Mesenchymal stem cell (in vitro differentiated cells and primary cell): ENCODE results near the gene PAM16.

Experiments
- DNase-seq: peaks from one replicate; pipeline ENCODE4 v3.0.0-alpha.2; 2013
- H2AFZ ChIP-seq: one replicate; pipeline ENCODE4 v1.6.1; 2013; ENCODE audit warnings: low read depth, mild to moderate bottlenecking, control low read depth, inconsistent platforms, low read length, moderate library complexity
- H2AK5ac ChIP-seq: 2 replicates; pipeline ENCODE4 v1.6.1; 2013; ENCODE audit warnings: low read length, moderate library complexity, mild to moderate bottlenecking, inconsistent platforms; ENCODE audit not compliant: severe bottlenecking
- H2BK120ac ChIP-seq: one replicate; pipeline ENCODE4 v1.6.1; 2013; ENCODE audit warnings: low read depth, mild to moderate bottlenecking, inconsistent platforms, low read length, moderate library complexity
- H2BK12ac ChIP-seq, 2 experiments: one replicate each; pipeline ENCODE4 v1.6.1; 2013; ENCODE audit warnings: inconsistent platforms in 2 of 2, low read length in 2 of 2, mild to moderate bottlenecking in 2 of 2, moderate library complexity in 2 of 2, control low read depth in 1 of 2
- H2BK15ac ChIP-seq: one replicate; pipeline ENCODE4 v1.6.1; 2013; ENCODE audit warnings: mild to moderate bottlenecking, low read depth, inconsistent platforms; ENCODE audit not compliant: poor library complexity, severe bottlenecking
- H2BK5ac ChIP-seq: 2 replicates; pipeline ENCODE4 v1.6.1; 2013; ENCODE audit warnings: low read depth, mild to moderate bottlenecking, low read length, control low read depth, inconsistent platforms; ENCODE audit not compliant: poor library complexity, severe bottlenecking
- H3K14ac ChIP-seq, 2 experiments: one replicate each; pipeline ENCODE4 v1.6.1; 2013; ENCODE audit warnings: inconsistent platforms in 2 of 2, low read length in 2 of 2, control low read depth in 1 of 2, mild to moderate bottlenecking in 1 of 2, moderate library complexity in 1 of 2
- H3K18ac ChIP-seq, 2 experiments: one replicate each; pipeline ENCODE4 v1.6.1; 2013; ENCODE audit warnings: inconsistent platforms in 2 of 2, low read length in 2 of 2, control low read depth in 1 of 2, low read depth in 1 of 2, mild to moderate bottlenecking in 1 of 2
- H3K23ac ChIP-seq, 2 experiments: one replicate each; pipeline ENCODE4 v1.6.1; 2013; ENCODE audit warnings: inconsistent platforms in 2 of 2, low read length in 2 of 2, mild to moderate bottlenecking in 2 of 2, moderate library complexity in 2 of 2, control low read depth in 1 of 2
- H3K27ac ChIP-seq: 2 replicates; pipeline ENCODE4 v1.5.1; 2013; ENCODE audit warnings: mild to moderate bottlenecking, moderate library complexity, low read length, control low read depth, inconsistent platforms; ENCODE audit not compliant: poor library complexity, severe bottlenecking
- H3K27me3 ChIP-seq, 2 experiments: 2 replicates each; pipeline versions ENCODE4 v1.6.1 to v1.7.0; 2013; ENCODE audit warnings: low read length in 2 of 2, mild to moderate bottlenecking in 2 of 2, moderate library complexity in 2 of 2, control low read depth in 1 of 2, inconsistent platforms in 1 of 2; ENCODE audit not compliant: control insufficient read depth in 1 of 2, insufficient read depth in 1 of 2
- H3K36me3 ChIP-seq, 2 experiments: 2 replicates each; pipeline versions ENCODE4 v1.6.1 to v1.7.0; 2013; ENCODE audit warnings: low read length in 2 of 2, control low read depth in 1 of 2, inconsistent platforms in 1 of 2, low read depth in 1 of 2, mild to moderate bottlenecking in 1 of 2; ENCODE audit not compliant: insufficient read depth in 2 of 2, control insufficient read depth in 1 of 2
- H3K4ac ChIP-seq, 2 experiments: one replicate each; pipeline ENCODE4 v1.6.1; 2013; ENCODE audit warnings: inconsistent platforms in 2 of 2, low read length in 2 of 2, mild to moderate bottlenecking in 2 of 2, moderate library complexity in 2 of 2, control low read depth in 1 of 2, low read depth in 1 of 2
- H3K4me1 ChIP-seq: 2 replicates; pipeline ENCODE4 v1.6.1; 2013; ENCODE audit warnings: low read depth, low read length, control low read depth; ENCODE audit not compliant: control insufficient read depth, insufficient read depth
- H3K4me2 ChIP-seq: 2 replicates; pipeline ENCODE4 v1.6.1; 2013; ENCODE audit warnings: low read length, mild to moderate bottlenecking, inconsistent platforms; ENCODE audit not compliant: poor library complexity, severe bottlenecking
- H3K4me3 ChIP-seq, 2 experiments: 2 replicates each; pipeline versions ENCODE4 v1.5.1 to v1.7.0; 2013; ENCODE audit warnings: low read length in 2 of 2, mild to moderate bottlenecking in 2 of 2, control low read depth in 1 of 2, low read depth in 1 of 2; ENCODE audit not compliant: insufficient read depth in 1 of 2
- H3K79me1 ChIP-seq: replicated peaks from 2 replicates; pipeline ENCODE4 v1.6.1; 2013; ENCODE audit warnings: mild to moderate bottlenecking, control low read depth, low read length, inconsistent platforms; ENCODE audit not compliant: poor library complexity, severe bottlenecking
- H3K9ac ChIP-seq: 2 replicates; pipeline ENCODE4 v1.7.0; 2013; ENCODE audit warnings: mild to moderate bottlenecking, low read length, moderate library complexity
- H3K9me3 ChIP-seq: 2 replicates; pipeline ENCODE4 v1.7.0; 2013; ENCODE audit warnings: mild to moderate bottlenecking, low read length; ENCODE audit not compliant: control insufficient read depth
- H4K8ac ChIP-seq: one replicate; pipeline ENCODE4 v1.6.1; 2013; ENCODE audit warnings: inconsistent platforms, mild to moderate bottlenecking, low read length, moderate library complexity
- H4K91ac ChIP-seq: one replicate; pipeline ENCODE4 v1.6.1; 2013; ENCODE audit warnings: mild to moderate bottlenecking, low read length, inconsistent platforms
- WGBS: methylation state at CpG from one replicate; pipeline ENCODE4 v1.1.7; 2013; ENCODE audit warnings: mixed read lengths; 5-methylcytosine and 5-hydroxymethylcytosine counted together

Gene PAM16

DNA sequence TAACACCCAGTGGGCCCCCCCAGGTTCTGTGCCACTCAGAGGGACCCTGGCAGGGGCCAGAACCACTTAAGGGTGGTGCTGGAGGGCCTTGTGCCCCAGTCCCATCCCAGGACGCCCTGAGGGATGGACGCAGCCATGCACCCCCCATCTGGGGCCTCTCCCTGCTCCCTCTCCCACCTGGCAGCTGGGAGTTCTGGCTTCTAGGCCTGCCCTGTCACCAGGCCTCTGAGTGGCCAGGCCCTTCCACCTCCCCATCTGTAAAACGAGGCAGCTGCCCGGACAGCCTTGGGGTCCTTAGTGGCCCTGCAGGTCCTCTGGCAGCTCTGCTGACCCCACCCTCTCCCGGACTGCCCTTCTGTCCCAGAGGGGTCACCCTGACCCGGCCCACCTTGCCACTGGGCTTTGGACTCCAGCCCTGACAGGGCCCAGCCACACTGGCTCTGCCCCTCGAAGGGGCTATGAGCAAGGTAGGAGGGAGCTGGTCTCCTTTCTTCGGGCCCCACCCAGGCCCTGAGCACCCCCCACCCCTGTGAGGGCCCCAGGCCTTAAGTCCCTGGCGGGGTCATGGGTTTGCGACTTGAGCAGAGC lies 12.3 kb downstream of the PAM16 start:
- Histone ChIP-seq H4K91ac (peak overlapping the region; percentile 25), H2AFZ (no peak overlapping the region), H3K4ac (no peak overlapping the region), H3K4me3 (no peak overlapping the region), H3K27me3 (no peaks in the 10 kb centered on the region), H3K4me2 (no peak overlapping the region), H2AK5ac (no peak overlapping the region), H3K36me3 (peaks cover 59 to 79% of the 10 kb centered on the region in 2 experiments), H3K9ac (no peak overlapping the region), H3K27ac (no peak overlapping the region), H2BK5ac (no peak overlapping the region), H3K18ac (no peak overlapping the region), H2BK12ac (no peak overlapping the region), H2BK120ac (no peak overlapping the region), H4K8ac (no peak overlapping the region), H3K14ac (no peak overlapping the region), H3K23ac (no peak overlapping the region), H3K79me1 (peaks cover 61% of the 10 kb centered on the region), H3K4me1 (peaks cover 24% of the 10 kb centered on the region), H2BK15ac (no peak overlapping the region), H3K9me3 (no peaks in the 10 kb centered on the region)
- 97% methylated on average over 10 of the region's 10 CpGs for WGBS
- DNase-seq = no peak

DNA sequence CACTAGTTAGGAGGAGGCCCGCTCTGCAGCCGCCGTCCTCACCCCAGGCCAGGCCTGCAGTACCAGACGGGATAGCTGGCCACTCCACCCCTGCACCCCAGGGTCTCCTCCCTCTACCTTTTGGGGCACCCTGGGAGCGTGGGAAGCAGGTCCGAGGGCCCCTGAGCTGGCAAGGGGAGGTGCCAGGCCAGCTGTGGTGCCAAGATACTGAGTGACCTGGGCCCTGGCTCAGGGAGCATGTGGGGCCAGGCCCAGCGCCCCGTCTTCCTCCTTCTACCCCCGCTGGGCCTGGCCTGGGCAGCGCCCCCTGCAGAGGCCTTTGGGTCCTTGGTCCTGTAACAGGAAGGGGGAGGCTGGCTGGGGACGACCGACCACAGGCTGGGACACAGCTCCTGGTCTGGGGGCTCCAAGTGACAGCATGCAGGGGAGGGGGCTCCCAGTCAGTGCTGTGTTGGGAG lies 13.0 kb downstream of the PAM16 start:
- Histone ChIP-seq H2AFZ (no peak overlapping the region), H3K27me3 (no peaks in the 10 kb centered on the region), H3K23ac (no peak overlapping the region), H3K4ac (no peak overlapping the region), H4K91ac (peak overlapping the region; percentile 47), H3K4me3 (no peak overlapping the region), H2BK15ac (no peak overlapping the region), H3K18ac (no peak overlapping the region), H3K9me3 (no peaks in the 10 kb centered on the region), H2BK12ac (no peak overlapping the region), H4K8ac (peak overlapping the region; percentile 15), H3K4me1 (peaks cover 21% of the 10 kb centered on the region), H3K14ac (no peak overlapping the region), H2BK120ac (no peak overlapping the region), H3K36me3 (peaks cover 65 to 83% of the 10 kb centered on the region in 2 experiments), H3K4me2 (no peak overlapping the region), H3K79me1 (peaks cover 63% of the 10 kb centered on the region), H2BK5ac (no peak overlapping the region), H3K9ac (no peak overlapping the region), H2AK5ac (no peak overlapping the region), H3K27ac (no peak overlapping the region)
- DNase-seq = no peak
- WGBS = 88% methylated on average over 12 of the region's 12 CpGs

DNA sequence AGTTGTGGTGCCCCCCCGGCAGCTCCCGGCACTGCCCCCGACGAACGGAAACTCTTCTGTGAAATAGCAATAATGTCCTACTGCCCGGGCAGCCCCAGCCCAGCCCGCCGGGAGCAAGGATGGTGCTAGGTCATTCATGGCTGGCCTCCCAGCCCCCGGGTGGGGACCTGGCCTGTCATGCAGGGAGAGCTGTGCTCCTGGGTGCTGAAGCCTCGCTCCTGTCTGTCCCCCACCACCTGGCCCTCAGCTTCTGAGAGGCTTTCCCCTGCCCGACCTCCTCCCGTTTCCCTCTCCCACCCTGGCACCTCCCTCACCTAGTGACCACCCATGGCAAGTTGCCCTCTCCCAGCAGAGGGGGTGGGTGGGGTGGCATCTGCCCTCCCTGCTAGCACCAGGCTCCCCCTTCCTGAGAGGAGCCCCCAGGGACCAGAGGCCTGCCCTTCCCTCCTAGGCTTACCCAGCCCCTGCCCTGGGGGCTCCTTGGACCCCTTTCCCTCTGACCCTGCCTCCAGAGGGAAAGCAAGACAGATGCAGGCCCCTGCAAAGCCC lies 13.5 kb downstream of the PAM16 start:
- no peaks in the 10 kb centered on the region for H3K27me3 ChIP-seq
- H3K14ac ChIP-seq = no peak overlapping the region
- no peak overlapping the region for H4K8ac ChIP-seq
- WGBS = 94% methylated on average over 12 of the region's 12 CpGs
- DNase-seq = no peak
- no peaks in the 10 kb centered on the region for H3K9me3 ChIP-seq
- H2BK12ac ChIP-seq = no peak overlapping the region
- no peak overlapping the region for H2AFZ ChIP-seq
- H3K4me2 ChIP-seq = no peak overlapping the region
- H2BK15ac ChIP-seq = peak overlapping the region; percentile 31
- no peak overlapping the region for H3K4me3 ChIP-seq
- no peak overlapping the region for H3K18ac ChIP-seq
- H3K9ac ChIP-seq = no peak overlapping the region
- H3K4ac ChIP-seq = no peak overlapping the region
- no peak overlapping the region for H4K91ac ChIP-seq
- no peak overlapping the region for H2AK5ac ChIP-seq
- no peak overlapping the region for H2BK5ac ChIP-seq
- no peak overlapping the region for H2BK120ac ChIP-seq
- peaks cover 17% of the 10 kb centered on the region for H3K4me1 ChIP-seq
- H3K79me1 ChIP-seq = peaks cover 63% of the 10 kb centered on the region
- no peak overlapping the region for H3K27ac ChIP-seq
- peaks cover 67 to 85% of the 10 kb centered on the region in 2 experiments for H3K36me3 ChIP-seq
- H3K23ac ChIP-seq = no peak overlapping the region

DNA sequence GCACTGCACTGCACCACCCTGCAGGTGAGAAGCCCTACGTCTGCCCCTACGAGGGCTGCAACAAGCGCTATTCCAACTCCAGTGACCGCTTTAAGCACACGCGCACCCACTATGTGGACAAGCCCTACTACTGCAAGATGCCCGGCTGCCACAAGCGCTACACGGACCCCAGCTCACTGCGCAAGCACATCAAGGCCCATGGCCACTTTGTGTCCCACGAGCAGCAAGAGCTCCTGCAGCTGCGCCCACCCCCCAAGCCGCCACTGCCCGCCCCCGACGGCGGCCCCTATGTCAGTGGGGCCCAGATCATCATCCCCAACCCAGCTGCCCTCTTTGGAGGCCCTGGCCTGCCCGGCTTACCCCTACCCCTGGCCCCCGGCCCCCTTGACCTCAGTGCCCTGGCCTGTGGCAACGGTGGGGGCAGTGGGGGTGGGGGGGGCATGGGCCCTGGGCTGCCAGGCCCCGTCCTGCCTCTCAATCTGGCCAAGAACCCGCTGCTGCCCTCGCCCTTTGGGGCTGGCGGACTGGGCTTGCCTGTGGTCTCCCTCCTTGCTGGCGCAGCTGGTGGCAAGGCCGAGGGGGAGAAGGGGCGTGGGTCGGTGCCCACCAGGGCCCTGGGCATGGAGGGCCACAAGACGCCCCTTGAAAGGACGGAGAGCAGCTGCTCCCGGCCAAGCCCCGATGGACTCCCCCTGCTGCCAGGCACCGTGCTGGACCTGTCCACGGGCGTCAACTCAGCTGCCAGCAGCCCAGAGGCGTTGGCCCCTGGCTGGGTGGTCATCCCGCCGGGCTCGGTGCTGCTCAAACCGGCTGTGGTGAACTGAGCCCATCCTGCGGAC lies 14.2 kb downstream of the PAM16 start:
- no peak overlapping the region for H2AK5ac ChIP-seq
- peaks cover 70% of the 10 kb centered on the region for H3K79me1 ChIP-seq
- no peaks in the 10 kb centered on the region for H3K9me3 ChIP-seq
- no peak overlapping the region for H3K4ac ChIP-seq
- H2BK120ac ChIP-seq = no peak overlapping the region
- peak overlapping the region in 1 of 2 experiments; percentile 19 for H2BK12ac ChIP-seq
- H2BK5ac ChIP-seq = no peak overlapping the region
- no peak for DNase-seq
- H3K36me3 ChIP-seq = peaks cover 71 to 92% of the 10 kb centered on the region in 2 experiments
- H3K4me1 ChIP-seq = peaks cover 17% of the 10 kb centered on the region
- no peak overlapping the region for H4K91ac ChIP-seq
- peak overlapping the region; percentile 31 for H2BK15ac ChIP-seq
- no peak overlapping the region for H3K14ac ChIP-seq
- H3K4me3 ChIP-seq = no peak overlapping the region
- no peak overlapping the region for H3K9ac ChIP-seq
- no peak overlapping the region for H4K8ac ChIP-seq
- H3K4me2 ChIP-seq = no peak overlapping the region
- no peaks in the 10 kb centered on the region for H3K27me3 ChIP-seq
- H2AFZ ChIP-seq = no peak overlapping the region
- H3K23ac ChIP-seq = no peak overlapping the region
- WGBS = 95% methylated on average over 33 of the region's 41 CpGs
- no peak overlapping the region for H3K27ac ChIP-seq
- no peak overlapping the region for H3K18ac ChIP-seq
